ENCODE results near the gene ARMC2. TPM values are rescaled to one million over a fixed set of nuclear protein-coding genes. Genes with fewer than 3 reads are reported as not detected.
A peak's percentile ranks its signal among the peaks of the same experiment; 100 is the strongest.

ARMC2 gene
- total and polyA plus RNA-seq, 2 of the 4 experiments (the other 2 are of a cell fraction): 0.72 to 3.9 TPM

GRCh38 chr6:108835218-108835850 is 12.9 kb upstream of the ARMC2 start:
- no peaks in the 10 kb centered on the region for H4K20me1 ChIP-seq (ENCODE audit: insufficient read depth, low read length)
- no peak overlapping the region for H2AFZ ChIP-seq (replicated peaks; ENCODE audit: low read length, poor library complexity)
- no peaks in the 10 kb centered on the region for H3K9me3 ChIP-seq (ENCODE audit: control insufficient read depth, insufficient read depth, low read length)
- dilution Hi-C loops (cut with HindIII; ENCODE audit: low sequenced_read_pairs, unreplicated experiment): no loop called here
- no peak overlapping the region for H3K18ac ChIP-seq (ENCODE audit: low read depth, low read length)
- H2BK120ac ChIP-seq (ENCODE audit: low read depth, low read length): 0 out of 2 replicates have a peak overlapping the region, but pooled peaks have one; percentile 30
- no peak overlapping the region for H2AK9ac ChIP-seq (replicated peaks; ENCODE audit: low read depth, low read length, poor library complexity)
- no peak overlapping the region for H3K4me2 ChIP-seq (ENCODE audit: low read depth, low read length)
- ATAC-seq (ENCODE audit: low read depth) (peak; percentile 90), DNase-seq (peak; percentile 72)
- POLR2A ChIA-PET (ENCODE audit: unreplicated experiment): no interaction called here
- H2BK20ac ChIP-seq (ENCODE audit: low read depth, low read length): no peak overlapping the region
- no peak overlapping the region for H3K56ac ChIP-seq (ENCODE audit: extremely low read depth, insufficient read depth, low read length)
- no peaks in the 10 kb centered on the region for H3K9me1 ChIP-seq (ENCODE audit: insufficient read depth, low read length)
- peak overlapping the region; percentile 30; the same call in 1 of the 3 replicates for H2BK15ac ChIP-seq (ENCODE audit: low read depth, low read length)
- H3K36me3 ChIP-seq (ENCODE audit: control insufficient read depth, insufficient read depth, low read length): no peaks in the 10 kb centered on the region
- intact Hi-C loops (cut with micrococcal nuclease): loop anchor here (1.0 to 5.0 kb wide), 3 partner anchors 237 to 291 kb away; partner anchors contain the start of gene FOXO3
- no CpG with 5 or more reads among the region's 4 CpGs for WGBS, 2 experiments (ENCODE audit: extremely low coverage in 2 of 2, insufficient read length in 1 of 2)
- H2AK5ac ChIP-seq (ENCODE audit: low read depth, low read length): peak overlapping the region; percentile 74; the same call in 1 of the 2 replicates
- H3K4me3 ChIP-seq (ENCODE audit: insufficient read depth, low read depth, low read length): no peak overlapping the region
- in situ Hi-C loops (cut with MboI; ENCODE audit: low sequenced_read_pairs): loop anchor here (5.0 kb wide), 1 partner anchor 293 kb away; no protein-coding TSS in a partner anchor
- no peak for TF ChIP-seq ELK1 (IDR thresholded peaks at IDR 0.05; ENCODE audit: borderline replicate concordance, low read depth, low read length)
- TF ChIP-seq FOS (IDR thresholded peaks at IDR 0.05; ENCODE audit: low read depth, low read length): no peak
- TF ChIP-seq SMC3 (IDR thresholded peaks at IDR 0.05; ENCODE audit: low read depth, low read length): peak; percentile 86
- peak; percentile 90 for TF ChIP-seq MAFK (IDR thresholded peaks at IDR 0.05; ENCODE audit: low read depth, low read length)
- TF ChIP-seq POLR2A (IDR thresholded peaks at IDR 0.05; ENCODE audit: low read depth, low read length): no peak
- TF ChIP-seq RAD21 (IDR thresholded peaks at IDR 0.05; ENCODE audit: low read length): peak; percentile 80
- TF ChIP-seq MAZ (IDR thresholded peaks at IDR 0.05; ENCODE audit: borderline replicate concordance, low read depth, low read length): no peak
- TF ChIP-seq USF2 (IDR thresholded peaks at IDR 0.05; ENCODE audit: low read depth, low read length): no peak
- no peak for TF ChIP-seq MXI1 (IDR thresholded peaks at IDR 0.05; ENCODE audit: borderline replicate concordance, low read depth, low read length)
- no peak for TF ChIP-seq BHLHE40 (IDR thresholded peaks at IDR 0.05; ENCODE audit: low read depth, low read length)
- peak; percentile 76 for TF ChIP-seq CTCF (conservative IDR thresholded peaks at IDR 0.05; ENCODE audit: low read depth, low read length)
- no peak overlapping the region for H3K4ac ChIP-seq (ENCODE audit: low read depth, low read length)
- H4K91ac ChIP-seq (ENCODE audit: insufficient read depth, low read depth, low read length): no peak overlapping the region
- no peaks in the 10 kb centered on the region; the same call in 1 of the 2 replicates for H3K27me3 ChIP-seq (ENCODE audit: control insufficient read depth, insufficient read depth, low read length)
- H3K9ac ChIP-seq (ENCODE audit: low read depth, low read length): no peak overlapping the region
- no peak overlapping the region for H3K23ac ChIP-seq (ENCODE audit: low read depth, low read length)
- no peak overlapping the region; the same call in 1 of the 2 replicates for H3K14ac ChIP-seq (replicated peaks; ENCODE audit: low read depth, low read length)
- no peak overlapping the region for H4K8ac ChIP-seq (ENCODE audit: low read depth in 2 of 2, low read length in 2 of 2)
- CTCF ChIA-PET: interaction anchor here (0.6 to 1.8 kb wide), 5 partner anchors 32 to 1468 kb away, joined by 3 to 6 read pairs (median 3); no protein-coding TSS in a partner anchor
- no peaks in the 10 kb centered on the region for H3K79me1 ChIP-seq (ENCODE audit: low read depth in 1 of 2, low read length in 2 of 2)
- H4K5ac ChIP-seq (ENCODE audit: low read depth, low read length): no peak overlapping the region
- H3K27ac ChIP-seq (ENCODE audit: insufficient read depth, low read length): no peak overlapping the region
- peaks cover 6% of the 10 kb centered on the region; the same call in 1 of the 2 replicates for H3K4me1 ChIP-seq (ENCODE audit: control insufficient read depth, insufficient read depth, low read length)
- no peak overlapping the region for H2BK5ac ChIP-seq (ENCODE audit: low read depth, low read length, poor library complexity, severe bottlenecking)
- no TSS peak for BruUV-seq (replicated peaks)
